Neutrophil (primary cell): ENCODE data around the gene SRSF10.
"Not testable (repeated sequence)": the region's sequence is repeated elsewhere in the genome, so short reads cannot be mapped to it uniquely, and the experiment has no call there.

ENCODE experiments used
- H3K27ac ChIP-seq: fragments of 200-600 bp; sonication (generic); 2 replicates; pipeline ENCODE4 v1.5.1; 2016; ENCODE audit warnings: mild to moderate bottlenecking, moderate library complexity
- H3K27me3 ChIP-seq: fragments of 200-600 bp; sonication (generic); 2 replicates; pipeline ENCODE4 v1.6.0; 2016; ENCODE audit warnings: mild to moderate bottlenecking
- H3K36me3 ChIP-seq: fragments of 200-600 bp; sonication (generic); 2 replicates; pipeline ENCODE4 v1.5.1; 2017
- H3K4me1 ChIP-seq, 2 experiments: fragments of 200-600 bp in 1 of 2; sonication (generic) in 1 of 2; 1 replicate in 1 of 2; 2 replicates in 1 of 2; pipeline versions ENCODE4 v1.5.1 to v1.6.1; 2013 to 2016; ENCODE audit warnings: low read depth in 1 of 2, low read length in 1 of 2, mild to moderate bottlenecking in 1 of 2, moderate library complexity in 1 of 2; ENCODE audit not compliant: control insufficient read depth in 1 of 2, insufficient read depth in 1 of 2
- H3K4me3 ChIP-seq, 2 experiments: fragments of 200-600 bp in 1 of 2; sonication (generic) in 1 of 2; 1 replicate in 1 of 2; 2 replicates in 1 of 2; pipeline ENCODE4 v1.5.1; 2013 to 2016; ENCODE audit warnings: low read depth in 1 of 2, low read length in 1 of 2, mild to moderate bottlenecking in 1 of 2, moderate library complexity in 1 of 2
- H3K9me3 ChIP-seq: fragments of 200-600 bp; sonication (generic); 2 replicates; pipeline ENCODE4 v1.5.1; 2016
- CTCF ChIP-seq: fragments of 200-600 bp; sonication (generic); IDR thresholded peaks from 2 replicates; pipeline ENCODE4 v1.5.1; 2016; ENCODE audit warnings: antibody characterized with exemption

SRSF10 gene

GRCh38 chr1:24020470-24020869 lies 40.3 kb upstream of the SRSF10 start:
- Histone ChIP-seq H3K27me3 (no peaks in the 10 kb centered on the region), H3K4me1 (no peaks in the 10 kb centered on the region), H3K27ac (no peak overlapping the region), H3K4me3 (no peak overlapping the region), H3K9me3 (no peaks in the 10 kb centered on the region), H3K36me3 (no peaks in the 10 kb centered on the region)
- TF ChIP-seq CTCF = no peak

DNA sequence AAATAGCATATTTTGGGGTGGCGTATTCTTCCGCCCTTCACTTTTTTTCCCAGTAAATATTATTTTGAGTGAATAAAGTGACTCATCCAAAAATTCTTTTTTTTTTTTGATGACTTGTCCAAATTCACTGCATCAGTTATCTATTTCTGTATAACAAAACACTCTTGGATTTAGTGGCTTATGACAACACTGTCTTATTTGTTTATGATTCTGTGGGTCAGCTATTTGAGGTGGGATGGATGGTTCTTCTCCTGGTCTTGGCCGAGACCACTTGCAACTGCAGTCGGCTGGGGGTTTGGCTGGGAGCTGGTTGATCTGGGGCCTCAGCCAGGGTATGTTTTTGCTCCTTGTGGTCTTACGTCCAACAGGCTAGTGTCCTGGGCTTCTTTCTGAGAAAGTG lies 39.9 kb upstream of the SRSF10 start:
- TF ChIP-seq CTCF = no peak
- no peaks in the 10 kb centered on the region for H3K4me1 ChIP-seq
- H3K27me3 ChIP-seq = no peaks in the 10 kb centered on the region
- H3K27ac ChIP-seq = no peak overlapping the region
- no peaks in the 10 kb centered on the region for H3K36me3 ChIP-seq
- no peak overlapping the region for H3K4me3 ChIP-seq
- H3K9me3 ChIP-seq = no peaks in the 10 kb centered on the region

DNA sequence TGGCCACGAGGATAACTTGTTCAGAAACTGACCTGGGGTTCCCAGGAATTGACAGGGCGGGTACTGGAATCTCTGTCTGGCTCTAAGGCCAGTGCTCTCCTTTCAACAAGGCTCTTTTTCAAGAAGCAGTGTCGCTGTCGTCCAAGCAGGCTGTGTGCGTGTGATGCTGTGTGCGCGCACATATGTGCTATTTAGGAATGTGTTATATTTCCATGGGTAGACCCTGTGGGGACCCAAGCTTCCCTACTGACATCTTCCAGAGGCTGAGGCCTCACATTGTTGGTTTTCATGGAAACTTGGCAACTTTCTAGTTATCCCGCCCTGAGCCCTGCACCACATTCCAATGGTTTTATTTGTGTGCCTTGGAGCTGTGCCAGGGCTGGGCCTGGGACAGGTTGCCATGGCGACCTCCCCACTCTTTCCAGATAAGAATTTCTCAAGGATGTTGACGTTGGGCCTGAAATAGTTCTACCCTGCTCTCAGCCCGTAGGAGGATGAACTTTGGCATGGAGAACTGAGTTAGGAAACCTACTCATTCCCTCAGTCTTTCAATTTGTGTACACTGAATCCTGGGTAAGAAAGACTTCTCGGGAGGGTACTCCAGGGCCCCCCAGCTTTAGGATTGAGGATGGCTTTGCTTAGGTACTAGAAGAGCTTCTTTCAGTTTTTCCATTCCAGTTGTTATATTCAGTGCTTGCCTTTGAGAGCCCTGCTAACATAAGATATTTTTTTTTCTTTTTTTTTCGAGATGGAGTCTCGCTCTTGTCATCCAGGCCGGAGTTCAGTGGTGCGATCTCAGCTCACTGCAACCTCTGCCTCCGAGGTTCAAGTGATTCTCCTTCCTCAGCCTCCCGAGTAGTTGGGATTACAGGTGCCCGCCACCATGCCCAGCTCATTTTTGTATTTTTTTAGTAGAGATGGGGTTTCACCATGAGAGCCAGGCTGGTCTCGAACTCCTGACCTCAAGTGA lies 38.8 kb upstream of the SRSF10 start:
- Histone ChIP-seq H3K27me3 (peaks cover 4% of the 10 kb centered on the region), H3K36me3 (no peaks in the 10 kb centered on the region), H3K9me3 (no peaks in the 10 kb centered on the region), H3K4me1 (no peaks in the 10 kb centered on the region), H3K27ac (no peak overlapping the region), H3K4me3 (no peak overlapping the region)
- TF ChIP-seq CTCF = no peak

DNA sequence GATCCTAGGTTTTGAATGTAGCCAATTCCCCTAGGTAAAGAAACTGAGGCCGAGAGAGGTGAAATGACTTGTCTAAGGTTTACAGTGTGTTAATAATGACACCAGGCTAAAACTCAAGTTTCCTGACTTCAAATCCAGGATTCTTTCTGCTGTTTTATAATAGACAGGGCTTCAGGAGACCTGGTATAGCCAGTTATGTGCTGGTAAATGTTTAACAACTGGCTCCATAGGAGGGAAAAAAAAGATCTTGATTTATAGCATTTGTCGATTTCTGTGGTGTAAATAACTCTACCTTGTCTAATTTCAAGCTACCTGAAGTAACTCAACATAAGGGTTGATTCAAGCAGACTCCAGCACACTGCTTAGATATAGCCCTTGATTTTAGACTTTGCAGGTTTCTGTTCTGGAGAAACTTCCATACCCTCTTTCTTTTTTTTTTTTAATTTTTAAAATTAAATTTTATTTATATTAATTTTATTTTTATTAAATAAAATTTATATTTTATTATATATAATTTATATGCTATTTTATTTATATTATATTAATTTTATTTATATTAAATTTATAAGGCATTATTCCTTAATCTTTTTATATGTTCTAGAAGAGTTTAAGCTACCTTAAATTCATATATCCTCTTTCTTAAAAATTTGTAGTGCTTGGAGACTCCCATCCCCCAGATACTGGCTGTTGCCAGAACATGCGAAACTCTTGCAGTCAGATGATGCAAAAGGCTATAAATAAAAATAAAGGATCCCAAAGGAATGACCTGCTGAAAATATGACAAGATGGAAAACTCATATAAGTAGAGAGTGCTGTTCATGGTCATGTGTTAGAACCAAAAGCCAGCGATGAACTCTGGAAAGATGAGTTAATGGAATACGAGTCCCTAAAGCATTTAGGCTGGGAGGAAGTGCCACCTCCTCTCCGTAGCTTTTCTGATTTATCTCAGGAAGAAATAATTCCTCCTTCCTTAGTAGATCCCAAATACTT lies 35.4 kb upstream of the SRSF10 start:
- no peak for TF ChIP-seq CTCF
- Histone ChIP-seq H3K27ac (no peak overlapping the region), H3K4me3 (no peak overlapping the region), H3K9me3 (no peaks in the 10 kb centered on the region), H3K36me3 (no peaks in the 10 kb centered on the region), H3K27me3 (peaks cover 7% of the 10 kb centered on the region), H3K4me1 (no peaks in the 10 kb centered on the region)

DNA sequence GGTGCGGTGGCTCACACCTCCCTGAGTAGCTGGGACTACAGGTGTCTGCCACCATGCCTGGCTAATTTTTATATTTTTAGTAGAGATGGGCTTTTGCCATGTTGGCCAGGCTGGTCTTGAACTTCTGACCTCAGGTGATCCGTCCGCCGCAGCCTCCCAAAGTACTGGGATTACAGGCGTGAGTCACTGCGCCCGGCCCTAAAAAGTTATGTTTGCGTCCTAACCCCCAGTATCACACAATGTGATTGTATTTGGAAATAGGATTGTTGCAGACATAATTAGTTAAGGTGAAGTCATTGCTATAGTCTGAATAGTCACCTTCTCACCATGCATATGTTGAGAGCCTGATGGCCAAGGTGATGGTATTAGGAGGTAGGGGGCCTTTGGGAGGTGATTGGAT lies 32.8 kb upstream of the SRSF10 start:
- H3K9me3 ChIP-seq, H3K27ac ChIP-seq, H3K27me3 ChIP-seq, H3K36me3 ChIP-seq, H3K4me1 ChIP-seq, H3K4me3 ChIP-seq: not testable (repeated sequence)
